HepG2 (cell line): ENCODE data around the gene BTN1A1. TPM values are rescaled to one million over a fixed set of nuclear protein-coding genes. Genes with fewer than 3 reads are reported as not detected.

Experiments
- AKNA ChIP-seq: sonication (generic); formaldehyde crosslinking; IDR thresholded peaks from 2 replicates; pipeline ENCODE4 v1.4.0; 2020; ENCODE audit warnings: missing genetic modification reagents, borderline replicate concordance
- HNF4G ChIP-seq, 2 experiments: sonication (generic) in 1 of 2; formaldehyde crosslinking in 1 of 2; IDR thresholded peaks; 2 replicates each; pipeline versions ENCODE4 v1.4.0 to v1.6.1; 2011 to 2020; ENCODE audit warnings: borderline replicate concordance in 2 of 2, low read depth in 2 of 2, mild to moderate bottlenecking in 2 of 2, low read length in 1 of 2, missing genetic modification reagents in 1 of 2, moderate library complexity in 1 of 2
- KLF11 ChIP-seq: IDR thresholded peaks from 2 replicates; pipeline ENCODE4 v1.6.1; 2016; ENCODE audit warnings: missing compliant biosample characterization
- KMT2B ChIP-seq: IDR thresholded peaks from 2 replicates; pipeline ENCODE4 v1.6.1; 2016; ENCODE audit warnings: missing genetic modification reagents, missing compliant biosample characterization
- MBD4 ChIP-seq: IDR thresholded peaks from 2 replicates; pipeline ENCODE4 v1.6.1; 2012; ENCODE audit warnings: low read length, inconsistent platforms, borderline replicate concordance
- MNT ChIP-seq: fragments of 450-650 bp; IDR thresholded peaks from 2 replicates; pipeline ENCODE4 v1.6.1; 2016
- NCOA2 ChIP-seq: sonication (generic); formaldehyde crosslinking; IDR thresholded peaks from 2 replicates; pipeline ENCODE4 v1.8.0; 2022; ENCODE audit warnings: inconsistent platforms
- PATZ1 ChIP-seq: sonication (generic); formaldehyde crosslinking; IDR thresholded peaks from 2 replicates; pipeline ENCODE4 v1.4.0; 2020; ENCODE audit warnings: missing genetic modification reagents
- POLR2A ChIP-seq, 2 experiments: IDR thresholded peaks; 2 replicates each; pipeline ENCODE4 v1.6.1; 2011; ENCODE audit warnings: low read depth in 2 of 2, low read length in 2 of 2, mild to moderate bottlenecking in 1 of 2, moderate library complexity in 1 of 2; ENCODE audit not compliant: insufficient read depth in 1 of 2
- SIX4 ChIP-seq: sonication (generic); formaldehyde crosslinking; IDR thresholded peaks from 2 replicates; pipeline ENCODE4 v1.4.0; 2020; ENCODE audit warnings: missing genetic modification reagents
- TERF1 ChIP-seq: sonication (generic); formaldehyde crosslinking; IDR thresholded peaks from 2 replicates; pipeline ENCODE4 v1.8.0; 2022; ENCODE audit warnings: mild to moderate bottlenecking, missing genetic modification reagents, moderate library complexity
- YEATS2 ChIP-seq: sonication (generic); formaldehyde crosslinking; IDR thresholded peaks from 2 replicates; pipeline ENCODE4 v1.4.0; 2020; ENCODE audit warnings: missing genetic modification reagents, borderline replicate concordance
- ZBTB4 ChIP-seq: sonication (generic); formaldehyde crosslinking; IDR thresholded peaks from 2 replicates; pipeline ENCODE4 v1.4.0; 2020; ENCODE audit warnings: missing genetic modification reagents, mild to moderate bottlenecking, borderline replicate concordance
- ZNF607 ChIP-seq: sonication (generic); formaldehyde crosslinking; IDR thresholded peaks from 2 replicates; pipeline ENCODE4 v1.5.1; 2020; ENCODE audit warnings: missing genetic modification reagents, mild to moderate bottlenecking, borderline replicate concordance
- ZNF776 ChIP-seq: sonication (generic); formaldehyde crosslinking; IDR thresholded peaks from 2 replicates; pipeline ENCODE4 v1.4.0; 2020; ENCODE audit warnings: mild to moderate bottlenecking, missing genetic modification reagents
- ZNF782 ChIP-seq: sonication (generic); formaldehyde crosslinking; IDR thresholded peaks from 2 replicates; pipeline ENCODE4 v1.4.0; 2020; ENCODE audit warnings: missing genetic modification reagents, mild to moderate bottlenecking, borderline replicate concordance
- polyA plus RNA-seq, 8 experiments: library from polyadenylated mRNA; depleted of rRNA in 3 of 8; stranded (reverse) in 7 of 8; unstranded in 1 of 8; fragments of >200 nt; fragmentation: Illumina TruSeq in 4 of 8; extraction: Trizol in 4 of 8; gene quantifications; 2 replicates each; pipeline versions ENCODE4 v1.2.1 to v1.2.3, GENCODE V29; 2011 to 2016; ENCODE audit warnings: low read depth in 4 of 8, missing spikeins in 1 of 8, mixed read lengths in 1 of 8; ENCODE audit not compliant: insufficient read depth in 1 of 8
- total RNA-seq, 5 experiments: library from RNA; depleted of rRNA; stranded (reverse); fragments of >200 nt; fragmentation: Illumina TruSeq; extraction: Trizol; gene quantifications; 2 replicates each; pipeline ENCODE4 v1.2.3, GENCODE V29; 2016; ENCODE audit warnings: low read depth in 1 of 5

BTN1A1 gene
- total and polyA plus RNA-seq, 2 of the 13 experiments (the other 11 are each of a cell fraction or from before 2014, with no cell fraction given), result 0.04 TPM; not detected in 1

- TF ChIP-seq HNF4G (IDR thresholded peaks at IDR 0.05; ENCODE audit: borderline replicate concordance, low read depth, low read length) (no peak), HNF4G (CRISPR knock-in tag; IDR thresholded peaks at IDR 0.05; ENCODE audit: borderline replicate concordance, low read depth) (no peak), SIX4 (CRISPR knock-in tag) (no peak), MNT (no peak), ZBTB4 (CRISPR knock-in tag) (no peak), ZNF782 (no peak), TERF1 (no peak), KLF11 (CRISPR knock-in tag) (no peak), PATZ1 (CRISPR knock-in tag) (no peak), POLR2A (IDR thresholded peaks at IDR 0.05; ENCODE audit: insufficient read depth in 1 of 2, low read depth in 2 of 2, low read length in 2 of 2) (no peak), KMT2B (CRISPR knock-in tag) (no peak), MBD4 (no peak), ZNF776 (no peak), YEATS2 (CRISPR knock-in tag) (no peak), ZNF607 (CRISPR knock-in tag) (no peak), NCOA2 (CRISPR knock-in tag) (no peak), AKNA (CRISPR knock-in tag) (0 out of 2 replicates have a peak, but pooled peaks have one; percentile 21)
Observed at GRCh38 chr6:26536571-26537159, 36.6 kb downstream of the BTN1A1 start (continued).
